Measurements from ENCODE around the gene CBFA2T2. TPM values are rescaled to one million over a fixed set of nuclear protein-coding genes. Genes with fewer than 3 reads are reported as not detected.

Gene CBFA2T2
- total RNA-seq, 3 donors from 2014 or later (not counting 1 experiment from before 2014, with no cell fraction given), result 16.5 to 27.5 (median 18.5) TPM

DNA sequence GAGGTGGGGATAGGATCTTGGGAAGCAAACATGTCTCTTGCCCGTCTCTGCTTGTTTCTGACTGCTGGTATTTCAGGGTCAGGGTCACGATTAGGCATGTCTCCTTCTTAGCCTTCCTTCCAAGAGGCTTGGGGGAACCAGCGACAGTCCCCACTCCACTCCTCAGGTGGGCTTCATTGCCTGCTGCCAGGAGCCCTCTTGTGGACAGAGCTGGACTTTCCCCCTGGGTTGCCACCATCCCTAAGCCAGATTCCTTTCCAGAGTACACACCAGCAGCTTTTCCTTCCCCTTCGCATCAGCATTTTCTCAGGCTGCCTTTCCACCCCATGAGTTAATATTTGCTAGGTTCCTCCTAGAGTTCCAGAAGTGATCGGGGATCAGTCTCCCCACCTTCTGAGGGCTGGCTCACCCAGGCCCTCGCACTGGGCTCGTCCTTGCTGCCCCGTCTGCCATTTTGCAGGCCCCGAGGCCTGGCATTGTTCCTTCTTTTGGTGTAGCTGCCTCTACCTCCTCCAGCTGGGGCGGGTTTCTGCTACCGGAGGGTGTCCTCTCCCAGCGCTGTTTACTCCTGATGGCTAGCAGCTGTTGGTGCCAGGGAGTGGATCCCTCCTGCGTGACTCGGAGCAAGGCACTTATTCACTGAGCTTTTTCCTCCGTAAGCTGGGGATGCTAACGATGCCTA lies 163.5 kb downstream of the CBFA2T2 start:
- no peak overlapping the region for H3K27ac Mint-ChIP-seq

GRCh38 chr20:33653900-33654596 lies 164.2 kb downstream of the CBFA2T2 start:
- DNase-seq, result no peak

More for the DNA sequence above, 163.5 kb downstream of the CBFA2T2 start:
- Histone ChIP-seq H3K36me3 (ENCODE audit: control insufficient read depth, insufficient read depth, low read length) (no peaks in the 10 kb centered on the region), H3K9me3 (ENCODE audit: control insufficient read depth, insufficient read depth, low read length) (no peaks in the 10 kb centered on the region), H3K4me3 (ENCODE audit: low read length) (no peak overlapping the region), H3K27ac (ENCODE audit: low read length) (no peak overlapping the region), H3K27me3 (ENCODE audit: control insufficient read depth, insufficient read depth, low read length) (no peaks in the 10 kb centered on the region), H3K4me1 (ENCODE audit: control insufficient read depth, insufficient read depth, low read length) (peaks cover 16% of the 10 kb centered on the region)
- peak; percentile 48 to 72 (median 70) for ATAC-seq
- peak; percentile 47 for TF ChIP-seq CTCF (IDR thresholded peaks at IDR 0.05)
- Mint-ChIP-seq H3K27me3 (ENCODE audit: low read depth in 2 of 2) (no peaks in the 10 kb centered on the region), H3K4me1 (peaks cover 9 to 12% of the 10 kb centered on the region in 2 donors), H3K9me3 (no peaks in the 10 kb centered on the region), H3K4me3 (no peak overlapping the region), H3K36me3 (no peaks in the 10 kb centered on the region)
- intact Hi-C loops (cut with micrococcal nuclease), result no loop called here
- DNase-seq, result peak in 1 of 2 donors; percentile 71
- 67% methylated on average over 16 of the region's 16 CpGs for WGBS (ENCODE audit: insufficient coverage)

DNA sequence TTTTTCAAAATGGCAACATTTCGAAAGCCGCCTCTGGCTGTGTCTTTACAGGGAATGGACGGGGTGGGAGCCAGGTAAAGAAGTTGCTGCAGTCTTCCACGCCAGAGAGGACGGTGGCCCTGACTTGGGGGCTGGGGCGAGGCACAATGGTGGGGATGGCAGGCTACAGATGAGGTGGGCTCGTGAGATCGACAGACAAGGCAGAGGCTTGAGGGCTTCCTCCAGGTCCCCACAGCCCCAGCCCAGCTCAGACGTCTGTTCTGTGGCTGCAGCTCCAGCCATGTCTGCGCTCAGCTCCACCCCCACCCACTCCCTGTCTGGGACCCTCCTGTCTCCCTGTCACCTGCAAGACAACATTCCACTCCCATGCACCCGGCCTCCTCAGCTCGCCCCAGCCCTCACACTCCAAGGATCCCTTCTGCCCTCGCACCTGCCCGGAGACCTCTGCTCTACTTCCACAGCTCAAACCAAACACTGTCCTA lies 164.8 kb downstream of the CBFA2T2 start:
- no peak for DNase-seq
- no peaks in the 10 kb centered on the region for H3K9me3 Mint-ChIP-seq
- no peak for TF ChIP-seq CTCF (IDR thresholded peaks at IDR 0.05)

More at GRCh38 chr20:33653900-33654596, 164.2 kb downstream of the CBFA2T2 start:
- no peak for ATAC-seq
- H3K9me3 Mint-ChIP-seq, result no peaks in the 10 kb centered on the region
- TF ChIP-seq CTCF (IDR thresholded peaks at IDR 0.05), result no peak
- Histone ChIP-seq H3K4me3 (ENCODE audit: low read length) (no peak overlapping the region), H3K36me3 (ENCODE audit: control insufficient read depth, insufficient read depth, low read length) (no peaks in the 10 kb centered on the region), H3K4me1 (ENCODE audit: control insufficient read depth, insufficient read depth, low read length) (peaks cover 9% of the 10 kb centered on the region), H3K9me3 (ENCODE audit: control insufficient read depth, insufficient read depth, low read length) (no peaks in the 10 kb centered on the region), H3K27ac (ENCODE audit: low read length) (no peak overlapping the region), H3K27me3 (ENCODE audit: control insufficient read depth, insufficient read depth, low read length) (no peaks in the 10 kb centered on the region)
- no peaks in the 10 kb centered on the region for H3K27me3 Mint-ChIP-seq (ENCODE audit: low read depth in 2 of 2)
- H3K27ac Mint-ChIP-seq, result no peak overlapping the region
- no peaks in the 10 kb centered on the region for H3K36me3 Mint-ChIP-seq
- WGBS (ENCODE audit: insufficient coverage), result 92% methylated on average over 11 of the region's 11 CpGs
- no peak overlapping the region for H3K4me3 Mint-ChIP-seq
- peaks cover 2 to 5% of the 10 kb centered on the region in 2 donors for H3K4me1 Mint-ChIP-seq
- intact Hi-C loops (cut with micrococcal nuclease), result no loop called here

More for the DNA sequence above, 164.8 kb downstream of the CBFA2T2 start:
- 84% methylated on average over 14 of the region's 14 CpGs for WGBS (ENCODE audit: insufficient coverage)
- intact Hi-C loops (cut with micrococcal nuclease), result no loop called here
- no peak overlapping the region for H3K27ac ChIP-seq (ENCODE audit: low read length)
- H3K4me1 Mint-ChIP-seq, result peaks cover 0 to 5% of the 10 kb centered on the region in 2 donors
- H3K36me3 ChIP-seq (ENCODE audit: control insufficient read depth, insufficient read depth, low read length), result no peaks in the 10 kb centered on the region
- H3K4me3 Mint-ChIP-seq, result no peak overlapping the region
- ATAC-seq, result no peak
- no peak overlapping the region for H3K4me3 ChIP-seq (ENCODE audit: low read length)
- H3K27ac Mint-ChIP-seq, result no peak overlapping the region
- no peaks in the 10 kb centered on the region for H3K27me3 Mint-ChIP-seq (ENCODE audit: low read depth in 2 of 2)
- H3K27me3 ChIP-seq (ENCODE audit: control insufficient read depth, insufficient read depth, low read length), result no peaks in the 10 kb centered on the region
- H3K9me3 ChIP-seq (ENCODE audit: control insufficient read depth, insufficient read depth, low read length), result no peaks in the 10 kb centered on the region
- peaks cover 3% of the 10 kb centered on the region for H3K4me1 ChIP-seq (ENCODE audit: control insufficient read depth, insufficient read depth, low read length)
- H3K36me3 Mint-ChIP-seq, result no peaks in the 10 kb centered on the region
